Smooth muscle cell (in vitro differentiated cells): ENCODE results near the gene TNFRSF11A. TPM values are rescaled to one million over a fixed set of nuclear protein-coding genes. Genes with fewer than 3 reads are reported as not detected.

Experiments
- DNase-seq: peaks from one replicate; lab custom pipeline; 2025; ENCODE audit not compliant: unreplicated experiment; lab: John Stamatoyannopoulos, UW
- H2AFZ ChIP-seq: fragments of 200-600 bp; sonication (generic); 2 replicates; pipeline ENCODE4 v1.6.0; 2016; ENCODE audit warnings: antibody characterized with exemption, low read depth, mild to moderate bottlenecking
- H3F3A ChIP-seq: fragments of 200-600 bp; sonication (generic); 2 replicates; pipeline ENCODE4 v1.6.0; 2017; ENCODE audit warnings: antibody characterized with exemption, low read depth
- H3K27ac ChIP-seq: fragments of 200-600 bp; sonication (generic); 2 replicates; pipeline ENCODE4 v1.5.1; 2016; ENCODE audit warnings: low read depth, mild to moderate bottlenecking
- H3K27me3 ChIP-seq: fragments of 200-600 bp; sonication (generic); 2 replicates; pipeline ENCODE4 v1.6.1; 2016; ENCODE audit warnings: low read depth, mild to moderate bottlenecking
- H3K36me3 ChIP-seq: fragments of 200-600 bp; sonication (generic); 2 replicates; pipeline ENCODE4 v1.5.1; 2016; ENCODE audit warnings: low read depth
- H3K4me1 ChIP-seq: fragments of 200-600 bp; sonication (generic); 2 replicates; pipeline ENCODE4 v1.5.1; 2016; ENCODE audit warnings: low read depth
- H3K4me2 ChIP-seq: fragments of 200-600 bp; sonication (generic); 2 replicates; pipeline ENCODE4 v1.6.0; 2016; ENCODE audit warnings: mild to moderate bottlenecking
- H3K4me3 ChIP-seq: fragments of 200-600 bp; sonication (generic); 2 replicates; pipeline ENCODE4 v1.5.1; 2016; ENCODE audit warnings: mild to moderate bottlenecking
- H3K79me2 ChIP-seq: fragments of 200-600 bp; sonication (generic); 2 replicates; pipeline ENCODE4 v1.6.0; 2016; ENCODE audit warnings: low read depth, mild to moderate bottlenecking
- H3K9ac ChIP-seq: fragments of 200-600 bp; sonication (generic); 2 replicates; pipeline ENCODE4 v1.6.0; 2016; ENCODE audit warnings: low read depth
- H3K9me3 ChIP-seq: fragments of 200-600 bp; sonication (generic); replicated peaks from 2 replicates; pipeline ENCODE4 v1.5.1; 2016; ENCODE audit warnings: low read depth
- H4K20me1 ChIP-seq: fragments of 200-600 bp; sonication (generic); 2 replicates; pipeline ENCODE4 v1.6.0; 2016; ENCODE audit warnings: low read depth
- CTCF ChIP-seq: fragments of 200-600 bp; sonication (generic); IDR thresholded peaks from 2 replicates; pipeline ENCODE4 v1.5.1; 2017; ENCODE audit warnings: borderline replicate concordance, mild to moderate bottlenecking, antibody characterized with exemption; ENCODE audit not compliant: insufficient read depth, poor library complexity, severe bottlenecking
- WGBS: methylation state at CpG from one replicate; pipeline ENCODE4 v1.1.7; 2016; ENCODE audit warnings: low lambda C conversion rate; 5-methylcytosine and 5-hydroxymethylcytosine counted together
- polyA plus RNA-seq: library from polyadenylated mRNA; unstranded; fragments of >200 nt; fragmentation: Nextera tagmentation; extraction: Ambion mirVana; gene quantifications from 2 replicates; pipeline ENCODE4 v1.2.1, GENCODE V29; 2016
- total RNA-seq: library from RNA; depleted of rRNA; stranded (reverse); fragments of >200 nt; gene quantifications from 2 replicates; pipeline ENCODE4 v1.2.3, GENCODE V29; 2014

Gene TNFRSF11A
- total and polyA plus RNA-seq, 2 experiments from 2014 or later: under 0.01 TPM; not detected in 1

- Histone ChIP-seq H3K27ac (no peak overlapping the region), H4K20me1 (no peaks in the 10 kb centered on the region), H2AFZ (no peak overlapping the region), H3K36me3 (no peaks in the 10 kb centered on the region), H3F3A (no peaks in the 10 kb centered on the region), H3K4me1 (no peaks in the 10 kb centered on the region), H3K79me2 (no peaks in the 10 kb centered on the region), H3K4me3 (no peak overlapping the region), H3K9ac (no peak overlapping the region), H3K27me3 (peaks cover 45% of the 10 kb centered on the region), H3K9me3 (no peaks in the 10 kb centered on the region), H3K4me2 (no peak overlapping the region)
- TF ChIP-seq CTCF: no peak
- DNase-seq: no peak
- WGBS: 92% methylated on average over 3 of the region's 3 CpGs
These were observed 78.0 kb downstream of the TNFRSF11A start for GRCh38 chr18:62403120-62403519.

- Histone ChIP-seq H3K4me2 (no peak overlapping the region), H3K4me3 (no peak overlapping the region), H3K79me2 (no peaks in the 10 kb centered on the region), H3K27me3 (peaks cover 28% of the 10 kb centered on the region), H3K27ac (no peak overlapping the region), H2AFZ (no peak overlapping the region), H3K4me1 (no peaks in the 10 kb centered on the region), H3F3A (no peaks in the 10 kb centered on the region), H3K9ac (no peak overlapping the region), H4K20me1 (no peaks in the 10 kb centered on the region), H3K36me3 (no peaks in the 10 kb centered on the region), H3K9me3 (no peaks in the 10 kb centered on the region)
- TF ChIP-seq CTCF: no peak
- no peak for DNase-seq
- WGBS: 86% methylated on average over 3 of the region's 3 CpGs
These were observed 79.8 kb downstream of the TNFRSF11A start for GRCh38 chr18:62404881-62405280.

GRCh38 chr18:62407660-62408059 is 82.5 kb downstream of the TNFRSF11A start:
- Histone ChIP-seq H2AFZ (no peak overlapping the region), H3K4me2 (no peak overlapping the region), H3K9ac (no peak overlapping the region), H3K79me2 (no peaks in the 10 kb centered on the region), H4K20me1 (no peaks in the 10 kb centered on the region), H3K4me1 (no peaks in the 10 kb centered on the region), H3K36me3 (no peaks in the 10 kb centered on the region), H3K4me3 (no peak overlapping the region), H3F3A (no peaks in the 10 kb centered on the region), H3K27me3 (peaks cover 11% of the 10 kb centered on the region), H3K9me3 (no peaks in the 10 kb centered on the region), H3K27ac (no peak overlapping the region)
- 90% methylated on average over 10 of the region's 10 CpGs for WGBS
- DNase-seq: no peak
- TF ChIP-seq CTCF: no peak

GRCh38 chr18:62409821-62410220 is 84.7 kb downstream of the TNFRSF11A start:
- Histone ChIP-seq H3K27ac (no peak overlapping the region), H3K27me3 (peaks cover 31% of the 10 kb centered on the region), H3K9ac (no peak overlapping the region), H3F3A (no peaks in the 10 kb centered on the region), H3K4me1 (no peaks in the 10 kb centered on the region), H3K9me3 (no peaks in the 10 kb centered on the region), H3K79me2 (no peaks in the 10 kb centered on the region), H3K4me2 (no peak overlapping the region), H3K4me3 (no peak overlapping the region), H3K36me3 (no peaks in the 10 kb centered on the region), H2AFZ (no peak overlapping the region), H4K20me1 (no peaks in the 10 kb centered on the region)
- DNase-seq: no peak
- 97% methylated on average over 5 of the region's 5 CpGs for WGBS
- TF ChIP-seq CTCF: no peak
